HEK293 (cell line): ENCODE measurements around the gene CFAP97D2.
"Not testable (repeated sequence)": the region's sequence is repeated elsewhere in the genome, so short reads cannot be mapped to it uniquely, and the experiment has no call there.

ENCODE experiments used
- CTCF ChIA-PET: fragments of 350-600 bp; formaldehyde crosslinking; extraction: SDS; loops from one replicate; lab custom pipeline; 2021; ENCODE audit warnings: antibody characterized with exemption; lab: Yijun Ruan, JAX
- POLR2A ChIA-PET: fragments of 300-600 bp; formaldehyde crosslinking; extraction: SDS; loops from one replicate; lab custom pipeline; 2020; ENCODE audit warnings: antibody characterized with exemption, inconsistent platforms; lab: Yijun Ruan, JAX
- H3K27ac ChIP-seq: fragments of 200-500 bp; sonication (Bioruptor generic); 2 replicates; pipeline ENCODE4 v1.5.1; 2014; ENCODE audit warnings: low read depth, low read length, control low read depth, inconsistent platforms; ENCODE audit errors: extremely low read depth
- H3K36me3 ChIP-seq, 2 experiments: fragments of 200-500 bp in 1 of 2; sonication (Bioruptor generic) in 1 of 2; 1 replicate in 1 of 2; 2 replicates in 1 of 2; pipeline ENCODE4 v1.5.1; 2014 to 2017; ENCODE audit warnings: inconsistent platforms in 2 of 2, low read length in 2 of 2; ENCODE audit not compliant: control insufficient read depth in 2 of 2, insufficient read depth in 1 of 2
- H3K4me1 ChIP-seq: fragments of 200-500 bp; sonication (Bioruptor generic); 2 replicates; pipeline ENCODE4 v1.5.1; 2014; ENCODE audit warnings: mild to moderate bottlenecking, low read length, inconsistent platforms; ENCODE audit not compliant: control insufficient read depth, insufficient read depth
- H3K4me3 ChIP-seq: 2 replicates; pipeline ENCODE4 v1.5.1; 2011; ENCODE audit warnings: low read depth, mild to moderate bottlenecking, control low read depth, low read length, moderate library complexity
- H3K9me3 ChIP-seq: fragments of 200-500 bp; sonication (Bioruptor generic); 2 replicates; pipeline ENCODE4 v1.5.1; 2014; ENCODE audit warnings: low read depth, low read length, inconsistent platforms; ENCODE audit not compliant: control insufficient read depth, insufficient read depth
- ATF2 ChIP-seq: fragments of 450-650 bp; formaldehyde crosslinking; IDR thresholded peaks from 2 replicates; pipeline ENCODE4 v1.5.1; 2016; ENCODE audit warnings: missing biosample characterization, missing genetic modification characterization, low read depth
- HOXA7 ChIP-seq: sonication (generic); formaldehyde crosslinking; IDR thresholded peaks from 2 replicates; pipeline ENCODE4 v1.8.1; 2022; ENCODE audit warnings: missing genetic modification reagents, borderline replicate concordance
- SALL2 ChIP-seq: fragments of 450-650 bp; formaldehyde crosslinking; IDR thresholded peaks from 2 replicates; pipeline ENCODE4 v1.5.0; 2017; ENCODE audit warnings: missing biosample characterization, mild to moderate bottlenecking, missing genetic modification characterization, borderline replicate concordance
- SP7 ChIP-seq: fragments of 450-650 bp; formaldehyde crosslinking; IDR thresholded peaks from 2 replicates; pipeline ENCODE4 v1.5.1; 2016; ENCODE audit warnings: missing biosample characterization, missing genetic modification characterization
- WT1 ChIP-seq: fragments of 450-650 bp; formaldehyde crosslinking; IDR thresholded peaks from 2 replicates; pipeline ENCODE4 v1.5.1; 2016; ENCODE audit warnings: missing biosample characterization, missing genetic modification characterization
- ZEB2 ChIP-seq: fragments of 450-650 bp; formaldehyde crosslinking; IDR thresholded peaks from 2 replicates; pipeline ENCODE4 v1.5.1; 2016; ENCODE audit warnings: missing biosample characterization, missing genetic modification characterization
- ZNF121 ChIP-seq: fragments of 450-650 bp; formaldehyde crosslinking; IDR thresholded peaks from 2 replicates; pipeline ENCODE4 v1.5.1; 2016; ENCODE audit warnings: missing biosample characterization, missing genetic modification characterization
- ZNF274 ChIP-seq, 2 experiments: fragments of 200-500 bp in 1 of 2; fragments of 450-650 bp in 1 of 2; sonication (Bioruptor generic) in 1 of 2; formaldehyde crosslinking in 1 of 2; IDR thresholded peaks; 2 replicates each; pipeline versions ENCODE4 v1.5.1 to v1.6.1; 2014 to 2016; ENCODE audit warnings: borderline replicate concordance in 1 of 2, inconsistent platforms in 1 of 2, low read length in 1 of 2, missing biosample characterization in 1 of 2, missing genetic modification characterization in 1 of 2
- ZNF354C ChIP-seq: fragments of 450-650 bp; formaldehyde crosslinking; IDR thresholded peaks from 2 replicates; pipeline ENCODE4 v1.5.1; 2016; ENCODE audit warnings: missing biosample characterization, missing genetic modification characterization, low read depth, borderline replicate concordance
- ZNF391 ChIP-seq: fragments of 450-650 bp; formaldehyde crosslinking; IDR thresholded peaks from 2 replicates; pipeline ENCODE4 v1.5.1; 2016; ENCODE audit warnings: low read depth, missing biosample characterization, missing genetic modification characterization, borderline replicate concordance
- ZNF510 ChIP-seq: fragments of 450-650 bp; formaldehyde crosslinking; IDR thresholded peaks from 2 replicates; pipeline ENCODE4 v1.5.1; 2018; ENCODE audit warnings: mild to moderate bottlenecking, missing genetic modification characterization, missing biosample characterization; ENCODE audit not compliant: insufficient replicate concordance
- ZNF558 ChIP-seq: fragments of 450-650 bp; formaldehyde crosslinking; IDR thresholded peaks from 2 replicates; pipeline ENCODE4 v1.5.1; 2016; ENCODE audit warnings: missing biosample characterization, missing genetic modification characterization
- ZNF596 ChIP-seq: fragments of 450-650 bp; IDR thresholded peaks from 2 replicates; pipeline ENCODE4 v1.5.0; 2018; ENCODE audit warnings: missing biosample characterization, mild to moderate bottlenecking, missing genetic modification characterization, moderate library complexity
- ZNF747 ChIP-seq: fragments of 450-650 bp; formaldehyde crosslinking; IDR thresholded peaks from 2 replicates; pipeline ENCODE4 v1.5.1; 2016; ENCODE audit warnings: missing biosample characterization, missing genetic modification characterization
- ZNF76 ChIP-seq: fragments of 450-650 bp; formaldehyde crosslinking; IDR thresholded peaks from 2 replicates; pipeline ENCODE4; 2016; ENCODE audit warnings: low read depth, missing biosample characterization, missing genetic modification characterization, borderline replicate concordance
- ZSCAN30 ChIP-seq: fragments of 450-650 bp; IDR thresholded peaks from 2 replicates; pipeline ENCODE4 v1.5.1; 2018; ENCODE audit warnings: missing biosample characterization, mild to moderate bottlenecking, missing genetic modification characterization, moderate library complexity
- TF ChIP-seq, protein P1 (sequence below): fragments of 450-650 bp; formaldehyde crosslinking; IDR thresholded peaks from 2 replicates; pipeline ENCODE4 v1.5.1; 2017; ENCODE audit warnings: missing biosample characterization, missing genetic modification characterization

The CFAP97D2 gene

GRCh38 chr13:114148886-114149285 lies 30.2 kb upstream of the CFAP97D2 start:
- H3K36me3 ChIP-seq, H3K27ac ChIP-seq, POLR2A ChIA-PET, H3K4me1 ChIP-seq, H3K4me3 ChIP-seq, CTCF ChIA-PET, H3K9me3 ChIP-seq: not testable (repeated sequence)

DNA sequence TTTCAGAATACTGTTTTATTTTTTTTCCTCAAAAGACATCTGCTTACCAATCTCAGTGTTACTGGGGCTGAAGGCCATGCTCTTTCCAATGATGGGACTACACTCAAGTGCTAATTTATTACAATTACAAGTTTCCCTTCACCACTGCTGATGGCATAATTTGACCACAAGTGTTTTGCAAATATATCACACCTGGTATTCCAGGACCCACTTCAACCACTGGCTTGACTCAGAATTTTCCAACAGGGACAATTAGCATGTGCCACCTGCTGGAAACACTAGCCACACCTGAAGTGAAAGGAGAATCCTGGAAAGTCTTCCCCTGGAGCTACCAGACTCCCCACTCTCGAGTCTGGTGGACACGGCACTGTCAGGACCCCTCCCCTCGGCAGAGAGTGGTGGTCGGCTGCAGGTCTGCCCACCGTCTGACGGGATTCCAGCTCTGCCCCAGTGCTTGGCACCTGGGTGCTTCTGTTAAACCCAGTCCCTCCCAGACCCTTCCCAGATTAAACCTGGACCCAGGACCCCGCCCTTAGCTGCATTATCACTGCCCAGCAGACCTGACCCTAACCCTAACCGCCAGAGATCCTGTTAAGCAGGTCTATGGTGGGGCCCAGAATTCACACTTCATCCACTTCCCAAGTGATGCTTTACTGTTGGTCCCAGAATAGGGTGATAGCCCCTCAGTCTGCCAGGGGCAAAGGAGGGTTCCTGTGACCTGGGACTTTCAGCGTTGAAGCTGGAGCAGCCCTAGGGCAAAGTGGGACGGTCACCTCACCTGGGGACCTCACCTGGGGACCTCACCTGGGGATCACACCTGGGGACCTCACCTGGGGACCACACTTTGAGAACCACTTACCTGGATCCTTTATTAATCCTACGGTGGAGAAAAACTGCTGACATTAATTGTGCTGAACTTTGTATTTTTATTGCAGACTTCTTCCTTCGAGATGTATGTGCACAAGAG lies 29.0 kb upstream of the CFAP97D2 start:
- no peak overlapping the region for H3K27ac ChIP-seq
- ChIA-PET CTCF (interaction anchor here (0.6 kb wide), 1 partner anchor 99 kb away, joined by 4 read pairs; no protein-coding TSS in a partner anchor), POLR2A (no interaction called here)
- H3K4me3 ChIP-seq, result no peak overlapping the region
- no peaks in the 10 kb centered on the region for H3K36me3 ChIP-seq
- H3K4me1 ChIP-seq, result no peaks in the 10 kb centered on the region
- H3K9me3 ChIP-seq, result no peaks in the 10 kb centered on the region
- no peak for TF ChIP-seq WT1 (tag by site-specific recombination)
- TF ChIP-seq ZNF596, result no peak
- TF ChIP-seq, protein P1, sequence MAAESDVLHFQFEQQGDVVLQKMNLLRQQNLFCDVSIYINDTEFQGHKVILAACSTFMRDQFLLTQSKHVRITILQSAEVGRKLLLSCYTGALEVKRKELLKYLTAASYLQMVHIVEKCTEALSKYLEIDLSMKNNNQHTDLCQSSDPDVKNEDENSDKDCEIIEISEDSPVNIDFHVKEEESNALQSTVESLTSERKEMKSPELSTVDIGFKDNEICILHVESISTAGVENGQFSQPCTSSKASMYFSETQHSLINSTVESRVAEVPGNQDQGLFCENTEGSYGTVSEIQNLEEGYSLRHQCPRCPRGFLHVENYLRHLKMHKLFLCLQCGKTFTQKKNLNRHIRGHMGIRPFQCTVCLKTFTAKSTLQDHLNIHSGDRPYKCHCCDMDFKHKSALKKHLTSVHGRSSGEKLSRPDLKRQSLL (tag by site-specific recombination), result no peak
- no peak for TF ChIP-seq ZNF274 (IDR thresholded peaks at IDR 0.05; ENCODE audit: low read length)
- TF ChIP-seq ZNF274 (tag by site-specific recombination; IDR thresholded peaks at IDR 0.05; ENCODE audit: borderline replicate concordance), result no peak
- TF ChIP-seq SP7 (tag by site-specific recombination), result no peak
- TF ChIP-seq ZNF747 (tag by site-specific recombination), result no peak
- peak; percentile 91 for TF ChIP-seq ZEB2 (tag by site-specific recombination)
- no peak for TF ChIP-seq ZNF354C (tag by site-specific recombination)
- TF ChIP-seq HOXA7 (CRISPR knock-in tag), result no peak
- TF ChIP-seq, all 188 proteins: peak for 1

GRCh38 chr13:114151031-114151430 lies 28.0 kb upstream of the CFAP97D2 start:
- ChIA-PET POLR2A (no interaction called here), CTCF (no interaction called here)
- H3K9me3 ChIP-seq, result no peaks in the 10 kb centered on the region
- no peak overlapping the region for H3K27ac ChIP-seq
- H3K4me3 ChIP-seq, result no peak overlapping the region
- H3K4me1 ChIP-seq, result no peaks in the 10 kb centered on the region
- TF ChIP-seq ZNF510 (tag by site-specific recombination) (no peak), ZSCAN30 (tag by site-specific recombination) (no peak), ZNF391 (tag by site-specific recombination) (no peak), ATF2 (tag by site-specific recombination) (no peak), ZNF76 (tag by site-specific recombination) (no peak), SALL2 (tag by site-specific recombination) (no peak), ZNF558 (tag by site-specific recombination) (no peak), ZNF121 (tag by site-specific recombination) (no peak)
- H3K36me3 ChIP-seq, result no peaks in the 10 kb centered on the region
